ENCODE results near the gene PROSER3.

PROSER3 gene

GRCh38 chr19:35755550-35756376 is 2.2 kb upstream of the PROSER3 start:
- no peak for TF ChIP-seq CTCF (IDR thresholded peaks at IDR 0.05; ENCODE audit: control insufficient read depth, extremely low read depth, insufficient read depth)
- H3K4me3 ChIP-seq (ENCODE audit: low read depth, low read length), result no peak overlapping the region
- no peak for DNase-seq (ENCODE audit: low read depth)

- peak within 1 kb of the TSS; percentile 96 for H3K4me3 ChIP-seq (ENCODE audit: low read depth, low read length)
- TF ChIP-seq CTCF (IDR thresholded peaks at IDR 0.05; ENCODE audit: control insufficient read depth, extremely low read depth, insufficient read depth), result no peak
- no peak for DNase-seq (ENCODE audit: low read depth)
Measured at GRCh38 chr19:35756377-35757230, 1.4 kb upstream of the PROSER3 start, which contains the start of gene HSPB6. HSPB6 (minus strand) TSS chr19:35757029; CDS start chr19:35757008, 21 bp downstream.

- no peak for TF ChIP-seq CTCF (IDR thresholded peaks at IDR 0.05; ENCODE audit: control insufficient read depth, extremely low read depth, insufficient read depth)
- peak overlapping the region; percentile 96 for H3K4me3 ChIP-seq (ENCODE audit: low read depth, low read length)
- DNase-seq (ENCODE audit: low read depth), result no peak
Measured at GRCh38 chr19:35757231-35757748, 686 bp upstream of the PROSER3 start.

- TF ChIP-seq CTCF (IDR thresholded peaks at IDR 0.05; ENCODE audit: control insufficient read depth, extremely low read depth, insufficient read depth), result no peak
- H3K4me3 ChIP-seq (ENCODE audit: low read depth, low read length), result no peak overlapping the region
- no peak for DNase-seq (ENCODE audit: low read depth)
Measured at GRCh38 chr19:35759697-35760096, 1.7 kb downstream of the PROSER3 start.

- H3K4me3 ChIP-seq (ENCODE audit: low read depth, low read length), result no peak overlapping the region
- TF ChIP-seq CTCF (IDR thresholded peaks at IDR 0.05; ENCODE audit: control insufficient read depth, extremely low read depth, insufficient read depth), result no peak
- no peak for DNase-seq (ENCODE audit: low read depth)
Measured at GRCh38 chr19:35760711-35761349, 2.9 kb downstream of the PROSER3 start.

- no peak for TF ChIP-seq CTCF (IDR thresholded peaks at IDR 0.05; ENCODE audit: control insufficient read depth, extremely low read depth, insufficient read depth)
- DNase-seq (ENCODE audit: low read depth), result no peak
Measured at GRCh38 chr19:35764432-35765315, 6.7 kb downstream of the PROSER3 start.

More at GRCh38 chr19:35764432-35765315, 6.7 kb downstream of the PROSER3 start:
- H3K4me3 ChIP-seq (ENCODE audit: low read depth, low read length), result no peak overlapping the region

Measured in LNCaP clone FGC (cell line).